Skeletal muscle tissue (tissue), 4 donors: ENCODE results near the gene PAX7. TPM values are rescaled to one million over a fixed set of nuclear protein-coding genes. Genes with fewer than 3 reads are reported as not detected.

Experiments used
- H3K27ac ChIP-seq: one replicate; pipeline ENCODE4 v1.7.0; 2013; ENCODE audit warnings: mild to moderate bottlenecking, low read depth, low read length, inconsistent platforms
- H3K27me3 ChIP-seq, 3 donors: one replicate each; pipeline ENCODE4 v1.7.0; 2013; ENCODE audit warnings: low read length in 3 of 3; ENCODE audit not compliant: control insufficient read depth in 3 of 3, insufficient read depth in 3 of 3
- H3K36me3 ChIP-seq, 3 donors: one replicate each; pipeline ENCODE4 v1.7.0; 2013; ENCODE audit warnings: low read length in 3 of 3; ENCODE audit not compliant: control insufficient read depth in 3 of 3, insufficient read depth in 3 of 3
- H3K4me1 ChIP-seq, 3 donors: one replicate each; pipeline ENCODE4 v1.7.0; 2013; ENCODE audit warnings: low read length in 3 of 3, mild to moderate bottlenecking in 3 of 3; ENCODE audit not compliant: control insufficient read depth in 3 of 3, insufficient read depth in 3 of 3
- H3K4me3 ChIP-seq, 3 donors: one replicate each; pipeline ENCODE4 v1.7.0; 2013; ENCODE audit warnings: low read length in 3 of 3
- H3K9ac ChIP-seq, 3 donors: one replicate each; pipeline ENCODE4 v1.7.0; 2013; ENCODE audit warnings: low read length in 3 of 3, mild to moderate bottlenecking in 3 of 3, moderate library complexity in 2 of 3, low read depth in 1 of 3
- H3K9me3 ChIP-seq, 3 donors: one replicate each; pipeline ENCODE4 v1.7.0; 2013; ENCODE audit warnings: low read length in 3 of 3; ENCODE audit not compliant: control insufficient read depth in 3 of 3
- total RNA-seq: library from RNA; depleted of rRNA; stranded (reverse); fragments of >200 nt; gene quantifications from one replicate; pipeline ENCODE4 v1.2.3, GENCODE V29; 2014
- donor health status: Osteomylitis.

PAX7 gene
- total RNA-seq, 1 donor from 2014 or later, result 13.0 TPM

DNA sequence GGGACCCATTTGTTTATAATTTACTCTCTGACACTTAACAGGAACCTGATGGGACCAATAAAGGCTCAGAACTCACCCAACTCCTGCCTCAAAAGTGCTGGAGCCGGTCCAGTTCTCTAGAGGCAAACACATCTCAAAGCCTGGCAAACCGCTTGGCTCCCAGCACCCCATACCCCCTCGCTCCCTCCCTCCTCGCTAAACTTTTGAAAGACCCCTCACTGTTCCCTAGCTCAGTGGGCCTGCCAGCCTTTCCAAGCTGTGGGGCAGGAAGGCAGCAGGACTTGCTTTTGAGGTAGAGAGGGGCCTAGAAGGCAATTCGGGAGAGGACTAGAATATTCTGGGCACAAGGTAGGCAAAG, 40.2 kb downstream of the PAX7 start:
- no peak overlapping the region for H3K9ac ChIP-seq
- H3K4me3 ChIP-seq, result no peak overlapping the region
- no peaks in the 10 kb centered on the region for H3K9me3 ChIP-seq
- H3K4me1 ChIP-seq, result no peaks in the 10 kb centered on the region
- peaks cover 11 to 42% (median 36%) of the 10 kb centered on the region in 3 donors for H3K27me3 ChIP-seq
- H3K36me3 ChIP-seq, result no peaks in the 10 kb centered on the region
- H3K27ac ChIP-seq, result no peak overlapping the region

DNA sequence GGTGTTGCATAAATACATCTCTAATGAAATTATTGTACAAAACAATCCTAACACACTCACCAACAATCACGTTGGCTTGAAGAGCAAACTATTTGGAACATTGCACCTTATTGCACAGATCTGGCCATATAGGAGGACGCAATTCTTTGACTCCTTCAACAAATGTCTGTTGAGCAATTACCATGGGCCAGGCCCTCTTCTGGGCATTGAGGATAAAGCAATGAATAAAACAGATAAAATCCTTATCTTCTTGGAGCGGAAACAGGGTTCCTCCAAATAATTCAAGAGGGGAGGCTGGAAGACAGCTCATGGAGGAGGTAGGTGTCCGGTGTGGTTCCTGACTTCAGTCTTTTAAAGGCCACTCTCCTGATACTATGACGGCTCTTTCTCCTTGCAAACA, 43.3 kb downstream of the PAX7 start:
- H3K4me3 ChIP-seq, result no peak overlapping the region
- H3K9me3 ChIP-seq, result no peaks in the 10 kb centered on the region
- peaks cover 14 to 52% (median 41%) of the 10 kb centered on the region in 3 donors for H3K27me3 ChIP-seq
- no peak overlapping the region for H3K9ac ChIP-seq
- no peaks in the 10 kb centered on the region for H3K4me1 ChIP-seq
- no peak overlapping the region for H3K27ac ChIP-seq
- H3K36me3 ChIP-seq, result no peaks in the 10 kb centered on the region

DNA sequence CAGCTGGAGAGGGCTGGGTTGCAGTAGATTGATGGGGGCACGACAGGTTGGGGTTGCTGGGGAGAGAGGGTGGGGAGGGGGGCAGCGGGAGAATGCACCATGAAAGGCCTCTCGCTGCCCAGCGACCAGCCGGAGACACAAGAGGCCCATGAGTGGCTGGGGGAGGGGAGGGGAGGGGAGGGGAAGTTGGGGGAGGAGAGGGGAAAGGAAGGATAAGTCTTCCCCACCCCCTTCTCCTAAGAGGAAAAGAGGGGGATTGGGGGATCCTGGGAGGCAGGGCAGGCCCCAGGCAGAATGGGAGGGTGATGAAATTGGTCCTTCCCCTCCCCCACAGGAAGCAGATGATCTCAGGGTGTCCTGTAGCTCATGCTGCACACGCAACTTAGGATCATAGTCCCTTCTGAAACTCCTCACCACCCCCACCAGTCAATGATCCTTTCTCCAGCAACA, 45.7 kb downstream of the PAX7 start:
- Histone ChIP-seq H3K9me3 (no peaks in the 10 kb centered on the region), H3K4me3 (no peak overlapping the region), H3K4me1 (no peaks in the 10 kb centered on the region), H3K27me3 (peaks cover 14 to 52% (median 31%) of the 10 kb centered on the region in 3 donors), H3K27ac (no peak overlapping the region), H3K9ac (no peak overlapping the region), H3K36me3 (no peaks in the 10 kb centered on the region)

DNA sequence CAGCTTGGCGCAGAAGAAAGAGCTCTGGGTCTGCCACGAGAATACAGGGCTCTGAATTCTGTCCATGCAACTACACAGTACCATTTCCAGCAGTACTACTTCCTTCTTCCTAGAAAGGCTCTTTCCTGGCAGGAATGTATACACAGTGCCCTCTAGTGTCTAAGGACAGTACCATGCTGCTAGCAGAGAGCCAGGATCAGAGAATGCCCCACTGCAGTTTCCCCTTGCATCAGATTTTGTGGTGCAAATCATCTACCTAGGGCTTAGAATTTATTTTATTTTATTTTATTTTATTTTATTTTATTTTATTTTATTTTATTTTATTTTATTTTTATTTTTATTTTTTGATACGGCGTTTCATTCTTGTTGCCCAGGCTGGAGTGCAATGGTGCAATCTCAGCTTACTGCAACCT, 50.8 kb downstream of the PAX7 start:
- no peak overlapping the region for H3K4me3 ChIP-seq

DNA sequence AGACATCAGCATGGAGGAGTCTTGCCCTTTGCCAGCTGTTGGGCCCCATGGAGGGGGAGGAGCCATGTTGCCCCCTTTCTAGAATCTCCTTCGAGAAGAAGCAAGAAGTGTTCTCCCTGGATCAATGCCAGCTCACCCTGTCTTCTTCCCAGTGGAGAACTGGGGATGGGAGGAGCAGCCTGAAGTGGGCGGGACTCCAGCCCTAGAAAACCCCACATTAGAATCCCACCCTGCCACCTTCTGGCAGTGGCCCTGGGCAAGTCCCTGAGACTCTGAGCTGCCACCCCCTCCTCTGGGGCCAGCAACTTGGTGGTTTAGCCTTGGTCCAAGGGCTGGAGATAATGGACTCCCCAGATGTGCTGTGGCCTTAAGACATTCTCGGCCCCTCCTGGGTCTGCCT, 51.7 kb downstream of the PAX7 start:
- no peak overlapping the region for H3K9ac ChIP-seq
- peaks cover 6 to 35% (median 9%) of the 10 kb centered on the region in 3 donors for H3K27me3 ChIP-seq
- no peaks in the 10 kb centered on the region for H3K9me3 ChIP-seq
- no peak overlapping the region for H3K27ac ChIP-seq
- H3K4me3 ChIP-seq, result no peak overlapping the region
- no peaks in the 10 kb centered on the region for H3K4me1 ChIP-seq
- no peaks in the 10 kb centered on the region for H3K36me3 ChIP-seq

More for the DNA sequence above, 50.8 kb downstream of the PAX7 start:
- H3K36me3 ChIP-seq, result no peaks in the 10 kb centered on the region
- H3K4me1 ChIP-seq, result no peaks in the 10 kb centered on the region
- no peak overlapping the region for H3K27ac ChIP-seq
- H3K9me3 ChIP-seq, result no peaks in the 10 kb centered on the region
- no peak overlapping the region for H3K9ac ChIP-seq
- peaks cover 11 to 42% (median 14%) of the 10 kb centered on the region in 3 donors for H3K27me3 ChIP-seq

DNA sequence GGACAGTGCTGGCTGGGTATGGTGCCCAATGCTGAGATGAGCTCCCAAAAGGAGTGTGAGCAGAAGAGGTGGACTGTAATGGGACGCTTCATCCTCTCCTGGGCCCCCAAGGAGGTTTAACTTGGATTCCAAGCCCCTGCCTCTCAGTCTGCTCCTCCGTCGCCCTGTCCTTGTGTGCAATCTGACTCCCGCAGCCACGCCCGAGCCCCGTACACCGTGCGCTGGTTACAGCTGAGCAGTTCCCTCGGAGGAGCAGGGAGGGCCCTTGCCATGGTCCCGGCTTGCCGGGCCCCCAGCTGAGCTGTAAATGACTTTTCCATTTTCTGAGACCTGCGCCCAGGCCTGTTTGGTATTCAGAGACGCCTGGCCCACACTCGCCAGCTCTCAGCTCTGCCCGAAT, 53.7 kb downstream of the PAX7 start:
- H3K27ac ChIP-seq, result no peak overlapping the region
- H3K4me1 ChIP-seq, result no peaks in the 10 kb centered on the region
- no peak overlapping the region for H3K4me3 ChIP-seq
- H3K27me3 ChIP-seq, result peaks cover 6 to 33% (median 8%) of the 10 kb centered on the region in 3 donors
- H3K36me3 ChIP-seq, result no peaks in the 10 kb centered on the region
- no peak overlapping the region for H3K9ac ChIP-seq
- H3K9me3 ChIP-seq, result no peaks in the 10 kb centered on the region

DNA sequence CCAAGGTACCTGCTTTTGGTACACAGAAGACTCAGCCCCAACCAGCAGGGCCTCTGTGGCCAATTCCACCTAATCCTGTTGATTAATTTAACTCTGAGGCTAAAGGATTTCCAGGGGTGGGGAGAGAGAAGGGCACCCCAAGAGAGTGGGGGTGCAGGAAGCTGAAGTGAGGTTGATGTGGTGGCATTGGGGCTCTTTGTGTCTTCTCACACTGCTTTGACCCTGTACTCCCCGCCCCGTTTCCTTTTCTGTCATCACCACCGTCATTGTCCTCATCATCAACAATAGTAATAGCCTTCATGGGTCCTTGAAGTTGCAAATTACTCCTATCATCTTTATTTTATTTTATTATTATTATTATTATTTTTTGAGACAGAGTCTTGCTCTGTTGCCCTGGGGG, 55.9 kb downstream of the PAX7 start:
- Histone ChIP-seq H3K9ac (no peak overlapping the region), H3K9me3 (no peaks in the 10 kb centered on the region), H3K4me1 (no peaks in the 10 kb centered on the region), H3K27me3 (peaks cover 9 to 38% (median 10%) of the 10 kb centered on the region in 3 donors), H3K4me3 (no peak overlapping the region), H3K27ac (no peak overlapping the region), H3K36me3 (no peaks in the 10 kb centered on the region)

DNA sequence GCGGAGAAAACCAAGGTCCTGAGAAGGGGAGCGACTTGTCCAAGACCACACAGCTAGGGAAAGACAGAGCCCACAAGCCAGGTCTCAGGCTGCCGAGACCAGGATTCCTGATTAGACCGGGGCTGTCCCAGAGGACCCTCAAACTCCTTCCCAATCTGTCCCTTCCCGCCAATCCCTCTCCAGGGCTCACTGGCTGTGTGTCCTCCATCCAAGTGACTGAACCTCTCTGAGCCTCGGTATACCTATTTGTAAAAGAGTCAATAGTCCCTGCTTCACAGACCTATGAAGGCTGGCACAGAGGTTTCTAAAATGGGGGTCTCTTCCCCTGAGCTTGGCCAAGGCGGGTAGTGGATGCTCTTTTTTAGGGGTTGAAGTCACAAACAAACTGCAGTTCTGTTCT, 56.6 kb downstream of the PAX7 start:
- Histone ChIP-seq H3K36me3 (no peaks in the 10 kb centered on the region), H3K4me3 (no peak overlapping the region), H3K27ac (no peak overlapping the region), H3K9me3 (no peaks in the 10 kb centered on the region), H3K4me1 (no peaks in the 10 kb centered on the region), H3K9ac (no peak overlapping the region), H3K27me3 (peaks cover 9 to 45% (median 16%) of the 10 kb centered on the region in 3 donors)

DNA sequence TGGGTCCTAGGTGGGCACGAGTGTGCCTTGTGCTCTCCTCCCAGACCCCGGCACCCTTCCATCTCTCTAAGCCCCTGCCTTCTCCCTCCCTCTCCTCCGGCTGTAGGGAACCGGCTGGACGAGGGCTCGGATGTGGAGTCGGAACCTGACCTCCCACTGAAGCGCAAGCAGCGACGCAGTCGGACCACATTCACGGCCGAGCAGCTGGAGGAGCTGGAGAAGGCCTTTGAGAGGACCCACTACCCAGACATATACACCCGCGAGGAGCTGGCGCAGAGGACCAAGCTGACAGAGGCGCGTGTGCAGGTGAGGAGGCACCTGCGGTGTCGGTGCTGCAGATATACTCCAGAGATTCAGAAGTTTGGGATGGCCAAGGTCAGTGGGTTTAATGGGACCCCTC, 61.0 kb downstream of the PAX7 start:
- Histone ChIP-seq H3K27ac (no peak overlapping the region), H3K4me1 (peaks cover 0 to 10% (median 2%) of the 10 kb centered on the region in 3 donors)

DNA sequence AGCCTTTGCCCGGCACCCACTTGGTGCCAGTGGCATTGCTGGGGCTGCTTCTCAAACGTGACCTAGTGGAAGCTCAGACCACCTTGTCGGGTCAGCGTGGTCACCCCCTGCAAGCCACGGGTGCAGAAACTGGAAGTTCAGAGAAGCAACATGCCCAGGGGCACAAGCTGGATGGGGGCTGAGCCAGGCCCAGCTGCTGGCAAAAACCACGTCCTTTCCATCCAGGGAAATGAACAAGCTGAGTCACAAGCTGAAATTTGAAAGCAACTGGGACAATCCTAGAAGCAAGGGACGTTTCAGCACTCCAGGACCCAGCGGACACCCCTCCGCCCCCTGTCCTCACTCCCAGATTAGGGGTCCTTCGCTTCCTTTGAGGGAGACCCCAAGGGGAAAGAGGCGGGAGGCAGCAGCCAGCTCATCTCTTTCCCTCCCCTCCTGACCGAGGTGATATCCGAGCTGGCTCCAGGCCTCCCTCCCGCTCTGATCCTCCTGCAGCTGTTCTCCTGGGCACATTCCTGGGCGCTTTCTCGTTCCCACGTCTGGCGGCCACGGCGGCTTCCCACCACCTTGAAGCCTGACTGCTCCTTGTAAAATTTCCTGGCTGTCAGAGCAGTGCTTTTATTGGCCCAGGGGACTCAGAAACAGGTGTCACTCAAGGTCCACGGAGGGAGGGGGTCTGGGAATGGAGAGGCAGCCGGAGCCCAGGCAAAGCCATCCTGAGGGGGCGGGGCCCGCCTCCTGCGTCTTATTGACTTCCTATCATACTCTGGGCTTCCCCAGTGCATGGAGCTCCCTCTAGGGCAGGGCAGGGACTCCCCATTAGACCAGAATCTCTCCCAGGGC, 62.8 kb downstream of the PAX7 start:
- Histone ChIP-seq H3K4me3 (no peak overlapping the region), H3K27ac (no peak overlapping the region), H3K4me1 (peaks cover 0 to 10% (median 2%) of the 10 kb centered on the region in 3 donors), H3K36me3 (no peaks in the 10 kb centered on the region), H3K27me3 (peaks cover 21 to 47% (median 24%) of the 10 kb centered on the region in 3 donors), H3K9ac (peak overlapping the region in 1 of 3 donors; percentile 8), H3K9me3 (no peaks in the 10 kb centered on the region)

More for the DNA sequence above, 61.0 kb downstream of the PAX7 start:
- Histone ChIP-seq H3K9me3 (no peaks in the 10 kb centered on the region), H3K4me3 (no peak overlapping the region), H3K36me3 (no peaks in the 10 kb centered on the region), H3K9ac (no peak overlapping the region), H3K27me3 (peaks cover 15 to 43% (median 20%) of the 10 kb centered on the region in 3 donors)
